SHP77 (cell line): Measurements from ENCODE around the gene C18orf32.
"Not testable (repeated sequence)": the region's sequence is repeated elsewhere in the genome, so short reads cannot be mapped to it uniquely, and the experiment has no call there.

Experiments
- DNase-seq, 2 experiments: peaks; one replicate each; lab custom pipeline; 2025; lab: John Stamatoyannopoulos, UW

The C18orf32 gene

DNA sequence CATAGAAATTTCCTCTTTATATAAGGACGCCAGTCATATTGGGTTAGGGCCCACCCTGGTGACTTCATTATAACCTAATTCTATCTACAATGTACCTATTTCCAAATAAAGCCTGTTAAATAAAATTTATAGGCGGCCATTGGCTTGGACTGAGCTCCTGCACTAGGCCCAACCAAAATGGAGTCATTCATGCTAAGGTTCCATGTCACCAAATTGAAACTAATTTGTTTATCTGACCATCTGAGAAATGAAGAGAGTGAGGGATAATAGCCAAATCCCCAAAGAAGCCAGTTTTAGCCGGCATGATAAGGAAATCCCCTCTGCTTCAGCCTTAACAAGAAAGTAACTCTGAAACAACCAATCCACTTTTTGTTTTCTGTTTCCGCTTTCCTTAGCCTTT lies 19.4 kb downstream of the C18orf32 start:
- no peak for DNase-seq

GRCh38 chr18:49467019-49467563 lies 19.9 kb downstream of the C18orf32 start:
- no peak for DNase-seq

DNA sequence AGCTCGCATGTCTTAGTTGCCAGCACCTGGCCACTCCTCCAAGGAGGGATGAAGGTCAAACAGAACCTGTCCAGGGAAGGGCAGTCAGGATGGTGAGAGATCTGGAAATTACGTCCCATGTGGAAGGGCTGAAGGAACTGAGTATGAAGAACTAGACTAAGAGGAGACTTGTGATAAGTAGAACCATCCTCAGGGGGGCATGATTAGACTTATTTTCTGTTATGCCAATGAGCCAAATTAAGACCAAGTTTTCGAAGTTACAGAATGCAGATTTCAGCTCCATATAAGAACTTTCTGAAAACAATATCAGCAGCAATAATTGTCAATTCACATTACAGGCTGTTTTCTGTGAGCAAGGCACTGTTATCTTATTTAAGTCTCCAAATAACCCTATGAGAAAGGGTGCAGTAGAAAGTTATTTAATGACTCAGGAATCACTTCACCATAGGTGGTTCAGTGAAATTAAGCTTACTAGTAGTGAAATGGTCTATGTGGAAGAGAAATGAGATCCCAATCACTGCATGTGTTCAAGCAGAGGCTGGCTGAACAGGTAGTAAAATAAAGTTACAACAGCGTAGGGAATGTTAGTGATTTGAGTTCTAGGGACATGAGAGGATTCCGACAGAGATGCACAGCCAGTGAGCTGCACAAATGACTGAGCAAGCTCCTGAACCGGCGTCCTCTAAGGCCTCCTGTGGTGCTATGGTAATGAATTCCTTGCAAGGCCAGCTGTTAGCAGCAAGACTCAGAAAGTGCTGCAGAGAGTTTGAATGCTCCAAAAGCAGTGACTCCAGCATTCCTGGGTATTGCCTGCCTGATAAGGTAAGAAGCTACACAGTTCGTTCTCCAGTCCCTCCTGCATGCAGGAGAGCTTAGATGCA lies 22.1 kb downstream of the C18orf32 start:
- DNase-seq, result no peak

GRCh38 chr18:49461602-49461977 lies 25.4 kb downstream of the C18orf32 start:
- no peak for DNase-seq

DNA sequence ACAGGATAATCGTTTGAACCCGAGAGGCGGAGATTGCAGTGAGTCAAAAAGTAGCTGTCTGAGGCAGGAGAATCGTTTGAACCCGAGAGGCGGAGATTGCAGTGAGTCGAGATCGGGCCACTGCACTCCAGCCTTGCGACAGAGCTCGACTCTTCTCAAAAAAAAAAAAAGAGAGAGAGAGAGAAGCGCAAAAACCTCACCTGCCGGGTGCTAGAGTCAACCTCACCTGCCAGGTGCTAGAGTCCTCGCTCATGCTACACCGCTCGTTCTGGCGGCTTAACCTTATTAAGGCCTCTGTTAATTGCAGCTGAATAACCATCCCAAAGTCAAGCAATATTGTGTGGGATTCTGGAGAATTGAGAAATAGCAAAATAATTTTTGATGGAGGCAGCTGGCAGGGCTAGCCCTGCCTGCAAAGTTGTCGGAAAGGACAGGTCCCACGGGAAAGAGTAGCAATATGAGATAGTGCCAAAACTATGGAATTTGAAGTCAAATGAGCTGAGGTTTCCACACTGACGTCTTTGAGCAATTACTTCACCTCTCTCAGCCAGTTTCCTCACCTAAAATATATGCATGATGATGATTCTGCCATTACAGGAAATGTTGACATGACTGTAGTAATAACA lies 25.9 kb downstream of the C18orf32 start:
- DNase-seq, result no peak

DNA sequence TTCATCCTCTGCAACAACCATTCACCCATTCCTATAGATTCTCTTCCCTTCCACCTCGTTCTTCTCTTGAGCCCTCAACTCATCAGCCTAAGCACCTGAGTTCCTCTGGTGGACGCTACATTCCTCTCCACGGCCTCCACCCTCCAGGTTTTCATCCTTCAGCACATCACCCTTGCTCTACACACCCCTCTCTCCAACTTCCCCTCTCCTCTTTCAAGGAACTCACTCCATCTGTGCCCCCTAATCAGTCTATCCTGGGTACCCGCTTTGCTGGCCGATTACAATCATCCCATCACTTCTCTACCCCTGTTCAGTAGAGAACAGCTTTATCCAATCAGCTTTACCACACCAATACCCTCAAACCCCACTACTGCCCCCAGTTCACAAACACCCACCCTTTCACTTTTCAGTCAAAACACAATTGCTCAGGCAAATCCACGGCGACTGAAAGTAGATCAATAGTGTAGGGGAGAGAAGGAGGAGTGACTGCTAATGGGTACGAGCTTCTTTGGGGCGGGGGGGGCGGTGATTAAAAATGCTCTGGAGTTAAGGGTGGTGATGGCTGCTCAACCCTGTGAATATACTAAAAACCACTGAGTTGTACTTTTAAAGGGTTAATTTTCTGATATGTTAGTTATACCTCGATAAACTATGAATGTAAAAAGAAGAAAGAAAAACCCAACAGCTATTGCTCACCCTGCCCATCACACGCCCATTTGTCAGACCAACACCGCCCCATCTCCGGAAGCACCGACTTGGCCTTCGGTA lies 27.4 kb downstream of the C18orf32 start:
- no peak for DNase-seq

DNA sequence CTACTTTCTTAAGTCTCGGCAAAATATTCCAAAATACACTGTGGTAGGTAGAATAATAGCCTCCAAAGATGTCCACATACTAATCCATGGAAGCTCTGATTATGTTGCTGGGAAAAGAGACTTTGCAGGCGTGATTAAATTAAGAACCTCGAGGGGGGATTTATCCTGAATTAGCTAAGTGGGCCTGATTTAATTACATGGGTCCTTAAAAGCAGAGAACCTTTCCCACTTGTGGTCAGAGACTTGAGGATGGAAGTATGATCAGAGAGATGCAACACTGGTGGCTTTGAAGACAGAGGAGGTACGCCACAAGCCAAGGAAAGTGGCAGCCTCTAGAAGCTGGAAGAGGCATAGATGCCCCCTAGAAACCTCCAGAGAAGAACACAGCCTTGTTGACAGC lies 29.4 kb downstream of the C18orf32 start:
- DNase-seq, result no peak

- DNase-seq, result no peak
Measured at GRCh38 chr18:49456794-49457193, 30.2 kb downstream of the C18orf32 start.

DNA sequence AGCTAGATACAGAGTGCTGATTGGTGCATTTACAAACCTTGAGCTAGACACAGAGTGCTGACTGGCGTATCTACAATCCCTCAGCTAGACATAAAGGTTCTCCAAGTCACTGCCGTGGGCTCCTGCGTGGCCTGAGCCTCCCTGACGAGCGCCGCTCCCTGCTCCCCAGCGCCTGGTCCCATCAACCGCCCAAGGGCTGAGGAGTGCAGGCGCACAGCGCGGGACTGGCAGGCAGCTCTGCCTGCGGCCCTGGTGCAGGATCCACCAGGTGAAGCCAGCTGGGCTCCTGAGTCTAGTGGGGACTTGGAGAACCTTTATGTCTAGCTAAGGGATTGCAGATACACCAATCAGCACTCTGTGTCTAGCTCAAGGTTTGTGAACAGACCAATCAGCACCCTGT lies 34.5 kb downstream of the C18orf32 start:
- DNase-seq, result not testable (repeated sequence)

DNA sequence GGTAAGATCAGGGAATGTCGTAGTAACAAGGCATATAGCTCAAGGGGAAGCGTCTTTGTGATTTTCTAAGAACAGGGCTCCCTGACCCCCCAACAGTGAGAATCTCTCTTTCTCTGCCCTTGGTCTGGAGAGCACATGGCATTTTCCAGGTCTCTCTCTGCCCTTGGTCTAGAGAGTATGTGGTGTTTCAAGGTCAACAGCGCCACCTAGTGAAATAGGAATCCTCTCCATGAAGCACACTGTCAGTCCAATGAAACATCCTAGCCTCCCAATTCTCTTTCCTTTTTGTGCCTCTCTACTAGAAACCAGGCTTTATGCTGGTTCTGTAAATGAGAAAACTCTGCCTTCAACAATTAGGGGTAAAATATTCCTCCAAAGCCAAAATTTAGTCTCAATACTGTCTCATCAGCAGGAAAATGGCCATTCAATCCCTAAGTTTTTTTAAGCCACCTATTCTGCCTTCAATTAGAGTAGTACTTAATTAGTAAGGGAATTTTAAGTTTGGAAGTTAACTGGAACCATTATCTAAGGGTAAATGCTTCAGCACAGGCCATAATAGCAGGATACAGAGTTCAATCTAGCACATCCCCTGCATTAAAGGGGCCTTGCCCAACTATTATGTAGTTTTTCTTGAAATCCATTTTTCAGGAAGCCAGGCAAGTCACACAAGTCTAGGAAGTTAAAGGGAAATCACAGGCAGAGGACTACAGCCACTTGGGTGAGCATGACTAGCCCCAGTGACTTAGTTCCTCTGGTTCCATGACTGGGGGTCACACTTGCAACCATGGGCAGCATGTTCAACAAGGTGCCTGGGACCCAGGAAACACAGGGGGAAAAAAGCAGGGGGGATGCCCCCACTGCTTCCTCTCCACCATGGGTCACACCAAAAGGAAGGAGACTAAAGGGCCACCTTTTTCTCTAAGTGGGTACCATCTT lies 39.0 kb downstream of the C18orf32 start:
- peak; percentile 73 to 75 for DNase-seq

DNA sequence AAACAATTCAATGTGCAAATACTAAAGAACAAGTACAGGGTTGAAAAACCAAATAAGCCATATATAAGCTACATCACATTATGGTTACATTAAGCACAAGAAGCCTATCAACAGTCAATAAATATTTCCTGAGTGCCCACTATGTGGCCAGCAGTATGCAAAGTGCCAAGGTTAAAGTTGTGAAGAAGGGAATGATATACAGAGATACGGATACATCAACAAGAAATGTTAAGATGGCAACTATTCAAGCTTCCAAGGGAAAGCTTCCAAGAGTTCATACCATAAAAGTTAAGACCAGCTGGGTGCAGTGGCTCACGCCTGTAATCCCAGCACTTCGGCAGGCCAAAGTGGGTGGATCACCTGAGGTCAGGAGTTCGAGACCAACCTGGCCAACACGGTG lies 40.6 kb downstream of the C18orf32 start:
- no peak for DNase-seq

GRCh38 chr18:49444581-49444980 lies 42.5 kb downstream of the C18orf32 start:
- no peak for DNase-seq

- DNase-seq, result no peak
Measured at GRCh38 chr18:49443837-49444236, 43.2 kb downstream of the C18orf32 start.

DNA sequence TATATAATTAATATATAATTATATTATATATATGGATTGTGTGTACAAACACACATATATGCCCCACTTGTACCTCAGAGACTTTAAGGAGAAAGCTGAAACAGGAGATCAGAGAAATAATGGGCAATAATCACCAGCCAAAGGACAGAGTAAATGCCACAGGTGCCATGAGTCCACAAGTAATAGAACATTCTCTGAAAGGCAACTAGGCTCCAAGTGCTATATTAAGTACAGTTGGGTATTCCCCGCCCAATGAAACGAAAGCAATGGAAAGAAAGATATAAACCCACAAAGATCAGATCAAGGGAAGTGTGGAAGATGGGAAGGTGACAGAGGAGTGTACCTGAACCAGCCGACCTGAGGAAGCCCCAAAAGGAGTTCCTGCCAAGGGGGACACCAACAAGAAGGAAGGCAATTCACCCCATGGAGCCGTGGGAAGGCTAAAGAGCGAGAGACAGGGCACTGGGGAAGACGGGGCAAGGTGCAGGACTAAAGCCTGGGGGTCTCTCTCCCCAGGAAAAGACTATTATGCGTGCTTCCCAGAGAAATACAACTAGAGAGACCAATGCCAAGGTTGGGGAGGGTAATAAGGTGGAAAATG lies 45.6 kb downstream of the C18orf32 start:
- DNase-seq, result no peak

DNA sequence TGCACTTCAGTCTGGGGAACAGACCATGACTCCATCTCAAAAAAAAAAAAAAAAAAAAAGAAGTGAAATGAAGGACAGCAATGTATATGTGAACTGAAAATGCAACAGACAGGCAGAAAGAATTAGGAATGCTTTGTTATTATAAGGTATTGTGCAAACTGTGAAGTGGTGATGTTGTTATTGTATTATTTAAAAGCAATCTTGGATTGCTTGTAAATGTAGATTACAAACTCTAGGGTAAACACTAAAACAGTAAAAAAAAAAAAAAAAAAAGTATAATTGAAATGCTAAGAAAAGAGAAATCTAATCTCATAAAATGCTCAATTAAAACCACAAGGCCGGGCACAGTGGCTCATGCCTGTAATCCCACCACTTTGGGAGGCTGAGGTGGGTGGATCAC lies 51.9 kb downstream of the C18orf32 start:
- DNase-seq, result no peak

DNA sequence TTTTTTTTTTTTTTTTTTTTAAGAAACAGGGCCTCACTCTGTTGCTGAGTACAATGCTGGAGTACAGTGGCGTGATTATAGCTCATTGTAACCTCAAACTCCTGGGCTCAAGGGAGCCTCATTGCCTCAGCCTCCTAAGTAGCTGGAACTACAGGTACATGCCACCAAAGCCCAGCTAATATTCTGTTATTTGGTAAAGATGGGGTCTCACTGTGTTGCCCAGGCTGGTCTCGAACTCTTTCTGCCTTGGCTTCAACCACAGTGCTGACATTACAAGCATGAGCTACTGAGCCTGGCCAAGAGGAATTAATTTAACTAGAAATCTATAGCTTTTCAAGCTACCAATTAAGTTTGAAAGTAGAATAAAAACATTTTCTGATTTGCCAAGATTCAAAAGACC lies 54.4 kb downstream of the C18orf32 start:
- no peak for DNase-seq

- DNase-seq, result no peak
Measured at GRCh38 chr18:49431165-49431962, 55.7 kb downstream of the C18orf32 start.
